K562 (cell line): ENCODE results near the gene SLC1A4. TPM values are rescaled to one million over a fixed set of nuclear protein-coding genes. Genes with fewer than 3 reads are reported as not detected.

ENCODE experiments used
- CHD4 ChIP-seq: fragments of 200-600 bp; sonication (generic); IDR thresholded peaks from 3 replicates; pipeline ENCODE4 v1.6.1; 2012; ENCODE audit warnings: low read depth, mild to moderate bottlenecking, mixed read lengths, low read length, inconsistent platforms; ENCODE audit not compliant: insufficient read depth, insufficient replicate concordance, poor library complexity, severe bottlenecking
- ETS2 ChIP-seq: IDR thresholded peaks from 2 replicates; pipeline ENCODE4 v1.6.1; 2016; ENCODE audit warnings: borderline replicate concordance, missing genetic modification characterization, mild to moderate bottlenecking, moderate library complexity, missing compliant biosample characterization; ENCODE audit not compliant: poor library complexity, severe bottlenecking
- GTF2F1 ChIP-seq: IDR thresholded peaks from 2 replicates; pipeline ENCODE4 v1.6.1; 2011; ENCODE audit warnings: low read depth, low read length, improper control_type of control experiment
- NCOA6 ChIP-seq: fragments of 450-650 bp; IDR thresholded peaks from 2 replicates; pipeline ENCODE4 v1.6.1; 2017; ENCODE audit warnings: mild to moderate bottlenecking
- NFIC ChIP-seq: fragments of 450-650 bp; IDR thresholded peaks from 2 replicates; pipeline ENCODE4 v1.6.1; 2017; ENCODE audit warnings: mild to moderate bottlenecking, inconsistent platforms
- SP1 ChIP-seq: sonication (generic); formaldehyde crosslinking; IDR thresholded peaks from 2 replicates; pipeline ENCODE4 v1.8.1; 2022; ENCODE audit warnings: mild to moderate bottlenecking, missing genetic modification reagents
- ZC3H11A ChIP-seq: IDR thresholded peaks from 2 replicates; pipeline ENCODE4 v1.6.1; 2012; ENCODE audit warnings: low read depth, low read length, improper control_type of control experiment
- ZC3H8 ChIP-seq: fragments of 450-650 bp; IDR thresholded peaks from 2 replicates; pipeline ENCODE4 v1.6.1; 2017
- ZKSCAN8 ChIP-seq: fragments of 200-800 bp; sonication (Bioruptor generic); IDR thresholded peaks from 2 replicates; pipeline ENCODE4 v1.6.1; 2016; ENCODE audit warnings: missing genetic modification characterization, missing compliant biosample characterization
- ZNF764 ChIP-seq: fragments of 250-450 bp; sonication (Bioruptor Pico); IDR thresholded peaks from 2 replicates; pipeline ENCODE4 v1.4.0; 2020; ENCODE audit warnings: low read depth, mild to moderate bottlenecking, moderate library complexity
- polyA plus RNA-seq, 8 experiments: library from polyadenylated mRNA; depleted of rRNA in 4 of 8; stranded (reverse) in 5 of 8; unstranded in 3 of 8; fragments of >200 nt; fragmentation: Nextera tagmentation in 2 of 8; fragmentation: Illumina TruSeq in 1 of 8; extraction: Ambion mirVana in 2 of 8; extraction: Trizol in 1 of 8; gene quantifications; 2 replicates each; pipeline versions ENCODE4 v1.2.1 to v1.2.3, GENCODE V29; 2011 to 2014; ENCODE audit warnings: inconsistent platforms in 1 of 8, missing spikeins in 1 of 8
- total RNA-seq, 7 experiments: library from RNA; depleted of rRNA in 6 of 7; stranded (reverse); fragments of >200 nt in 6 of 7; fragmentation: Illumina TruSeq in 2 of 7; extraction: Trizol in 2 of 7; gene quantifications; 2 replicates each; pipeline versions ENCODE4 v1.2.1 to v1.2.3, GENCODE V29; 2011 to 2021; ENCODE audit warnings: low replicate concordance in 1 of 7
- TF ChIP-seq, protein P1 (sequence below): fragments of 250-450 bp; sonication (Bioruptor Pico); IDR thresholded peaks from 2 replicates; pipeline ENCODE4 v1.4.0; 2020
- TF ChIP-seq, protein P2 (sequence below): sonication (generic); IDR thresholded peaks from 2 replicates; pipeline ENCODE4 v1.6.1; 2016
- TF ChIP-seq, protein P3 (sequence below): fragments of 250-450 bp; sonication (Bioruptor Pico); IDR thresholded peaks from 2 replicates; pipeline ENCODE4 v1.8.0; 2021; ENCODE audit warnings: moderate library complexity, mild to moderate bottlenecking, inconsistent platforms
- TF ChIP-seq, protein P4 (sequence below): sonication (generic); formaldehyde crosslinking; IDR thresholded peaks from 2 replicates; pipeline ENCODE4 v1.9.0; 2022; ENCODE audit warnings: mild to moderate bottlenecking, missing genetic modification reagents
- TF ChIP-seq, protein P5 (sequence below): sonication (generic); formaldehyde crosslinking; IDR thresholded peaks from 2 replicates; pipeline ENCODE4 v1.8.0; 2023; ENCODE audit warnings: mild to moderate bottlenecking, missing genetic modification reagents
- TF ChIP-seq, protein P6 (sequence below), 2 experiments: fragments of 450-650 bp in 1 of 2; sonication (generic) in 1 of 2; formaldehyde crosslinking in 1 of 2; IDR thresholded peaks in 1 of 2; conservative IDR thresholded peaks in 1 of 2; 2 replicates each; pipeline versions ENCODE4 v1.6.1 to v1.8.1; 2016 to 2023; ENCODE audit warnings: mild to moderate bottlenecking in 2 of 2, moderate library complexity in 2 of 2, inconsistent platforms in 1 of 2, missing genetic modification reagents in 1 of 2

SLC1A4 gene
- total and polyA plus RNA-seq, 9 of the 15 experiments (the other 6 are each of a cell fraction or from before 2014, with no cell fraction given): 4.4 to 24.0 (median 10.9) TPM

DNA sequence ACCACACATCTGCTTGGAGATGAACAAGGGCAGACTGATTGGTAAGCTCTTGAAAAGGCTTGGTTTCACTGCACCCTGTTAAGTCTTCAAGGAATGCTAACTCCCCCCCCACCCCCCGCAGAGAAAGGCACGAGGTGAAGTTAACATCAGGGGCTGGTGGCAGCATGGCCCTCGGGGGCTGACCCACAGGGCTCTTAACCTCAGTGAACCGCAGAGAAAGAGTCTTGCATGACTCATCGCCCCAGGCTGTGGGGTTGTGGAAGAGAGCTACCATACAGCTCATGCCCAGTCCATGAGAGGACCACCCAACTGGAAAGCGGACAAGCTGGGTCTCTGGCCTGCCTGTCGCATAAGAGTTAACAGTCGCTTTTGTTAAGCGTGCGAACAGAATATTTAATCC is 56.5 kb downstream of the SLC1A4 start (continued):
- TF ChIP-seq, protein P1, sequence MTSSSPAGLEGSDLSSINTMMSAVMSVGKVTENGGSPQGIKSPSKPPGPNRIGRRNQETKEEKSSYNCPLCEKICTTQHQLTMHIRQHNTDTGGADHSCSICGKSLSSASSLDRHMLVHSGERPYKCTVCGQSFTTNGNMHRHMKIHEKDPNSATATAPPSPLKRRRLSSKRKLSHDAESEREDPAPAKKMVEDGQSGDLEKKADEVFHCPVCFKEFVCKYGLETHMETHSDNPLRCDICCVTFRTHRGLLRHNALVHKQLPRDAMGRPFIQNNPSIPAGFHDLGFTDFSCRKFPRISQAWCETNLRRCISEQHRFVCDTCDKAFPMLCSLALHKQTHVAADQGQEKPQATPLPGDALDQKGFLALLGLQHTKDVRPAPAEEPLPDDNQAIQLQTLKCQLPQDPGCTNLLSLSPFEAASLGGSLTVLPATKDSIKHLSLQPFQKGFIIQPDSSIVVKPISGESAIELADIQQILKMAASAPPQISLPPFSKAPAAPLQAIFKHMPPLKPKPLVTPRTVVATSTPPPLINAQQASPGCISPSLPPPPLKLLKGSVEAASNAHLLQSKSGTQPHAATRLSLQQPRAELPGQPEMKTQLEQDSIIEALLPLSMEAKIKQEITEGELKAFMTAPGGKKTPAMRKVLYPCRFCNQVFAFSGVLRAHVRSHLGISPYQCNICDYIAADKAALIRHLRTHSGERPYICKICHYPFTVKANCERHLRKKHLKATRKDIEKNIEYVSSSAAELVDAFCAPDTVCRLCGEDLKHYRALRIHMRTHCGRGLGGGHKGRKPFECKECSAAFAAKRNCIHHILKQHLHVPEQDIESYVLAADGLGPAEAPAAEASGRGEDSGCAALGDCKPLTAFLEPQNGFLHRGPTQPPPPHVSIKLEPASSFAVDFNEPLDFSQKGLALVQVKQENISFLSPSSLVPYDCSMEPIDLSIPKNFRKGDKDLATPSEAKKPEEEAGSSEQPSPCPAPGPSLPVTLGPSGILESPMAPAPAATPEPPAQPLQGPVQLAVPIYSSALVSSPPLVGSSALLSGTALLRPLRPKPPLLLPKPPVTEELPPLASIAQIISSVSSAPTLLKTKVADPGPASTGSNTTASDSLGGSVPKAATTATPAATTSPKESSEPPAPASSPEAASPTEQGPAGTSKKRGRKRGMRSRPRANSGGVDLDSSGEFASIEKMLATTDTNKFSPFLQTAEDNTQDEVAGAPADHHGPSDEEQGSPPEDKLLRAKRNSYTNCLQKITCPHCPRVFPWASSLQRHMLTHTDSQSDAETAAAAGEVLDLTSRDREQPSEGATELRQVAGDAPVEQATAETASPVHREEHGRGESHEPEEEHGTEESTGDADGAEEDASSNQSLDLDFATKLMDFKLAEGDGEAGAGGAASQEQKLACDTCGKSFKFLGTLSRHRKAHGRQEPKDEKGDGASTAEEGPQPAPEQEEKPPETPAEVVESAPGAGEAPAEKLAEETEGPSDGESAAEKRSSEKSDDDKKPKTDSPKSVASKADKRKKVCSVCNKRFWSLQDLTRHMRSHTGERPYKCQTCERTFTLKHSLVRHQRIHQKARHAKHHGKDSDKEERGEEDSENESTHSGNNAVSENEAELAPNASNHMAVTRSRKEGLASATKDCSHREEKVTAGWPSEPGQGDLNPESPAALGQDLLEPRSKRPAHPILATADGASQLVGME (CRISPR knock-in tag): no peak
- TF ChIP-seq, protein P2, sequence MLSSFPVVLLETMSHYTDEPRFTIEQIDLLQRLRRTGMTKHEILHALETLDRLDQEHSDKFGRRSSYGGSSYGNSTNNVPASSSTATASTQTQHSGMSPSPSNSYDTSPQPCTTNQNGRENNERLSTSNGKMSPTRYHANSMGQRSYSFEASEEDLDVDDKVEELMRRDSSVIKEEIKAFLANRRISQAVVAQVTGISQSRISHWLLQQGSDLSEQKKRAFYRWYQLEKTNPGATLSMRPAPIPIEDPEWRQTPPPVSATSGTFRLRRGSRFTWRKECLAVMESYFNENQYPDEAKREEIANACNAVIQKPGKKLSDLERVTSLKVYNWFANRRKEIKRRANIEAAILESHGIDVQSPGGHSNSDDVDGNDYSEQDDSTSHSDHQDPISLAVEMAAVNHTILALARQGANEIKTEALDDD: peak; percentile 46; the same call in 1 of the 2 replicates
- TF ChIP-seq ZKSCAN8 (CRISPR knock-in tag) (no peak), ETS2 (no peak), ZC3H11A (no peak), NFIC (no peak), SP1 (CRISPR knock-in tag) (no peak), ZC3H8 (no peak), GTF2F1 (no peak), NCOA6 (no peak), ZNF764 (CRISPR knock-in tag) (no peak), CHD4 (no peak)
- TF ChIP-seq, protein P3, sequence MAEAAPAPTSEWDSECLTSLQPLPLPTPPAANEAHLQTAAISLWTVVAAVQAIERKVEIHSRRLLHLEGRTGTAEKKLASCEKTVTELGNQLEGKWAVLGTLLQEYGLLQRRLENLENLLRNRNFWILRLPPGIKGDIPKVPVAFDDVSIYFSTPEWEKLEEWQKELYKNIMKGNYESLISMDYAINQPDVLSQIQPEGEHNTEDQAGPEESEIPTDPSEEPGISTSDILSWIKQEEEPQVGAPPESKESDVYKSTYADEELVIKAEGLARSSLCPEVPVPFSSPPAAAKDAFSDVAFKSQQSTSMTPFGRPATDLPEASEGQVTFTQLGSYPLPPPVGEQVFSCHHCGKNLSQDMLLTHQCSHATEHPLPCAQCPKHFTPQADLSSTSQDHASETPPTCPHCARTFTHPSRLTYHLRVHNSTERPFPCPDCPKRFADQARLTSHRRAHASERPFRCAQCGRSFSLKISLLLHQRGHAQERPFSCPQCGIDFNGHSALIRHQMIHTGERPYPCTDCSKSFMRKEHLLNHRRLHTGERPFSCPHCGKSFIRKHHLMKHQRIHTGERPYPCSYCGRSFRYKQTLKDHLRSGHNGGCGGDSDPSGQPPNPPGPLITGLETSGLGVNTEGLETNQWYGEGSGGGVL: no peak
- TF ChIP-seq, protein P4, sequence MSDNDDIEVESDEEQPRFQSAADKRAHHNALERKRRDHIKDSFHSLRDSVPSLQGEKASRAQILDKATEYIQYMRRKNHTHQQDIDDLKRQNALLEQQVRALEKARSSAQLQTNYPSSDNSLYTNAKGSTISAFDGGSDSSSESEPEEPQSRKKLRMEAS (CRISPR knock-in tag): peak; percentile 48; the same call in 1 of the 2 replicates
- TF ChIP-seq, protein P5, sequence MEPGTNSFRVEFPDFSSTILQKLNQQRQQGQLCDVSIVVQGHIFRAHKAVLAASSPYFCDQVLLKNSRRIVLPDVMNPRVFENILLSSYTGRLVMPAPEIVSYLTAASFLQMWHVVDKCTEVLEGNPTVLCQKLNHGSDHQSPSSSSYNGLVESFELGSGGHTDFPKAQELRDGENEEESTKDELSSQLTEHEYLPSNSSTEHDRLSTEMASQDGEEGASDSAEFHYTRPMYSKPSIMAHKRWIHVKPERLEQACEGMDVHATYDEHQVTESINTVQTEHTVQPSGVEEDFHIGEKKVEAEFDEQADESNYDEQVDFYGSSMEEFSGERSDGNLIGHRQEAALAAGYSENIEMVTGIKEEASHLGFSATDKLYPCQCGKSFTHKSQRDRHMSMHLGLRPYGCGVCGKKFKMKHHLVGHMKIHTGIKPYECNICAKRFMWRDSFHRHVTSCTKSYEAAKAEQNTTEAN (CRISPR knock-in tag): no peak
- TF ChIP-seq, protein P6, sequence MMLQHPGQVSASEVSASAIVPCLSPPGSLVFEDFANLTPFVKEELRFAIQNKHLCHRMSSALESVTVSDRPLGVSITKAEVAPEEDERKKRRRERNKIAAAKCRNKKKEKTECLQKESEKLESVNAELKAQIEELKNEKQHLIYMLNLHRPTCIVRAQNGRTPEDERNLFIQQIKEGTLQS (IDR thresholded peaks at IDR 0.05): peak; percentile 69
- TF ChIP-seq, protein P6 (CRISPR knock-in tag; conservative IDR thresholded peaks at IDR 0.05): no peak
